Right atrium auricular region (tissue), 2 donors: ENCODE data around the gene EPS8. TPM values are rescaled to one million over a fixed set of nuclear protein-coding genes. Genes with fewer than 3 reads are reported as not detected.

Experiments
- DNase-seq: peaks from one replicate; pipeline ENCODE4 v3.0.0-alpha.2; 2019; ENCODE audit warnings: low spot score
- H3K27ac ChIP-seq, 2 donors: fragments of 200-600 bp; sonication (generic); 1 replicate in 1 of 2; 2 replicates in 1 of 2; pipeline ENCODE4 v1.5.1; 2016 to 2019
- H3K27me3 ChIP-seq, 2 donors: fragments of 200-600 bp; sonication (generic); one replicate each; pipeline versions ENCODE4 v1.5.1 to v1.6.0; 2017 to 2019
- H3K36me3 ChIP-seq: fragments of 200-600 bp; sonication (generic); one replicate; pipeline ENCODE4 v1.5.1; 2016
- H3K4me1 ChIP-seq, 2 donors: fragments of 200-600 bp; sonication (generic); one replicate each; pipeline versions ENCODE4 v1.5.1 to v1.6.0; 2017 to 2019
- H3K4me3 ChIP-seq, 2 donors: fragments of 200-600 bp; sonication (generic); 1 replicate in 1 of 2; 2 replicates in 1 of 2; pipeline ENCODE4 v1.5.1; 2017 to 2019; ENCODE audit warnings: mild to moderate bottlenecking in 1 of 2, moderate library complexity in 1 of 2
- H3K9me3 ChIP-seq, 2 donors: fragments of 200-600 bp; sonication (generic); one replicate each; pipeline ENCODE4 v1.5.1; 2019
- total RNA-seq, 2 donors: library from RNA; depleted of rRNA; stranded (reverse); fragments of >200 nt; gene quantifications; one replicate each; pipeline ENCODE4 v1.1.0, GENCODE V29; 2016
- TF ChIP-seq, protein P1 (sequence below), 2 donors: fragments of 200-600 bp; sonication (generic); IDR thresholded peaks; one replicate each; pipeline ENCODE4 v1.5.1; 2019; ENCODE audit warnings: antibody characterized with exemption in 2 of 2

Gene EPS8
- total RNA-seq, 2 donors from 2014 or later = 46.9 to 72.3 TPM

DNA sequence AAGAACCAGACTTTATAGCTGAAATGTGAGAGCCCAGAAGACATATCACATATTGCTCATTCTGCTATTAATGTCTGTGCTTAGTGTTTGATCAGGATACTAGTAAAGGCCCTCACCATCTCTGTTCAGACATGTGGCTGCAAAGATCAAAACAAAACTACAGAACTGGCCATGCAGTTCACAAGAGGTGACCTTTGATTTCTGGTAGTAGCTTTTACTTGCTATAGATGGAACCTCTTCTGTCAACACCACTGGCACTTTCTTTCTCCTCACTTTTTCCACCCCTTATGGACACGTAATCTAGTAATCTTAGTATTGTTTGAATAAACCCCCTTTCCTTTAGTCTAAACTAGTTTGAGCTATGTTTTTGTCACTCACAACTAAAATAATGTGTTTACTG is 214.8 kb downstream of the EPS8 start:
- Histone ChIP-seq H3K27me3 (no peaks in the 10 kb centered on the region), H3K9me3 (no peaks in the 10 kb centered on the region), H3K4me1 (no peaks in the 10 kb centered on the region), H3K4me3 (no peak overlapping the region), H3K36me3 (no peaks in the 10 kb centered on the region), H3K27ac (no peak overlapping the region)
- DNase-seq = no peak
- TF ChIP-seq, protein P1, sequence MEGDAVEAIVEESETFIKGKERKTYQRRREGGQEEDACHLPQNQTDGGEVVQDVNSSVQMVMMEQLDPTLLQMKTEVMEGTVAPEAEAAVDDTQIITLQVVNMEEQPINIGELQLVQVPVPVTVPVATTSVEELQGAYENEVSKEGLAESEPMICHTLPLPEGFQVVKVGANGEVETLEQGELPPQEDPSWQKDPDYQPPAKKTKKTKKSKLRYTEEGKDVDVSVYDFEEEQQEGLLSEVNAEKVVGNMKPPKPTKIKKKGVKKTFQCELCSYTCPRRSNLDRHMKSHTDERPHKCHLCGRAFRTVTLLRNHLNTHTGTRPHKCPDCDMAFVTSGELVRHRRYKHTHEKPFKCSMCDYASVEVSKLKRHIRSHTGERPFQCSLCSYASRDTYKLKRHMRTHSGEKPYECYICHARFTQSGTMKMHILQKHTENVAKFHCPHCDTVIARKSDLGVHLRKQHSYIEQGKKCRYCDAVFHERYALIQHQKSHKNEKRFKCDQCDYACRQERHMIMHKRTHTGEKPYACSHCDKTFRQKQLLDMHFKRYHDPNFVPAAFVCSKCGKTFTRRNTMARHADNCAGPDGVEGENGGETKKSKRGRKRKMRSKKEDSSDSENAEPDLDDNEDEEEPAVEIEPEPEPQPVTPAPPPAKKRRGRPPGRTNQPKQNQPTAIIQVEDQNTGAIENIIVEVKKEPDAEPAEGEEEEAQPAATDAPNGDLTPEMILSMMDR (IDR thresholded peaks at IDR 0.05) = no peak

Other genes starting within 250 kb of the EPS8 start
- gene STRAP, start 93.0 kb upstream of the EPS8 start, total RNA-seq = 10 to 100 TPM; 75.7 to 77.1 TPM
- 10 to 100 TPM; 20.0 to 20.8 TPM for gene DERA, start 121.9 kb upstream of the EPS8 start, total RNA-seq